Measurements from ENCODE around the gene MLLT6.

GRCh38 chr17:38746004-38746848, 41.2 kb downstream of the MLLT6 start:
- no peak for TF ChIP-seq POLR2A (IDR thresholded peaks at IDR 0.05)
- no peak for TF ChIP-seq CTCF (IDR thresholded peaks at IDR 0.05)
